Adrenal gland (tissue), 5 donors: Measurements from ENCODE around the gene PRSS56.

Experiments
- POLR2A ChIP-seq, 2 donors: fragments of 450-650 bp; IDR thresholded peaks; one replicate each; pipeline ENCODE4 v1.6.1; 2017; ENCODE audit warnings: antibody characterized with exemption in 2 of 2, mild to moderate bottlenecking in 2 of 2, moderate library complexity in 1 of 2
- TF ChIP-seq, protein P1 (sequence below), 6 experiments: fragments of 450-650 bp in 4 of 6; fragments of 200-600 bp in 2 of 6; sonication (generic) in 1 of 6; IDR thresholded peaks; 1 replicate in 5 of 6; 2 replicates in 1 of 6; pipeline versions ENCODE4 v1.5.1 to v1.8.0; 2016 to 2021; ENCODE audit warnings: antibody characterized with exemption in 6 of 6, mild to moderate bottlenecking in 2 of 6, moderate library complexity in 1 of 6
- donor health status: DM: no; HTN: no; CAD: no.

DNA sequence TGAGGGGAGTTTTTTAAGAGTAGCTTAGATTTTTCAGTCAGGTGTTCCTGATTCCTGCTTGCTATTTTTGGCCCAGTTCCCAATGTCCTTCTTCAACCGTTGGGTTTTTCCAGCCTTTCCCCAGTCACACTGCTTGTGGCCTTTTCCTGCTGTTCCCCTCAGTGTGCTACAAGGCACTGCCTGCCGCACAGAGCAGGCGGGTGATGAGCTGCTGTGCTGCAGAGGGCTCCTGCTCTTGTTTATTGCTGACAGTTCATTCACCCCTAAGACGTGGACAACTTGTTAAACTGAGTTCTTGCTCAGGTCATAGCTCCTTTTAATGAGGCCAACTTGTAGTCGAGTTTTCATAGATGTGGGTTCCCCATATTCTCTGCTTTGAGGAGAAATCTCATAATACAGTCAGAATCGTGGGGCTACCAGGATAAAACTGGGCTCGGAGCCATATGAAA lies 50.9 kb downstream of the PRSS56 start:
- TF ChIP-seq, protein P1, sequence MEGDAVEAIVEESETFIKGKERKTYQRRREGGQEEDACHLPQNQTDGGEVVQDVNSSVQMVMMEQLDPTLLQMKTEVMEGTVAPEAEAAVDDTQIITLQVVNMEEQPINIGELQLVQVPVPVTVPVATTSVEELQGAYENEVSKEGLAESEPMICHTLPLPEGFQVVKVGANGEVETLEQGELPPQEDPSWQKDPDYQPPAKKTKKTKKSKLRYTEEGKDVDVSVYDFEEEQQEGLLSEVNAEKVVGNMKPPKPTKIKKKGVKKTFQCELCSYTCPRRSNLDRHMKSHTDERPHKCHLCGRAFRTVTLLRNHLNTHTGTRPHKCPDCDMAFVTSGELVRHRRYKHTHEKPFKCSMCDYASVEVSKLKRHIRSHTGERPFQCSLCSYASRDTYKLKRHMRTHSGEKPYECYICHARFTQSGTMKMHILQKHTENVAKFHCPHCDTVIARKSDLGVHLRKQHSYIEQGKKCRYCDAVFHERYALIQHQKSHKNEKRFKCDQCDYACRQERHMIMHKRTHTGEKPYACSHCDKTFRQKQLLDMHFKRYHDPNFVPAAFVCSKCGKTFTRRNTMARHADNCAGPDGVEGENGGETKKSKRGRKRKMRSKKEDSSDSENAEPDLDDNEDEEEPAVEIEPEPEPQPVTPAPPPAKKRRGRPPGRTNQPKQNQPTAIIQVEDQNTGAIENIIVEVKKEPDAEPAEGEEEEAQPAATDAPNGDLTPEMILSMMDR (IDR thresholded peaks at IDR 0.05) = no peak
- no peak for TF ChIP-seq POLR2A (IDR thresholded peaks at IDR 0.05)
